A549 treated with AZD2906 at 1 μM for 4 hours (cell line): ENCODE results near the gene C1orf167. TPM values are rescaled to one million over a fixed set of nuclear protein-coding genes. Genes with fewer than 3 reads are reported as not detected.

Experiments
- total RNA-seq: library from RNA; stranded (reverse); fragments of 200-300 nt; extraction: Qiagen RNA extraction; gene quantifications from 5 replicates; pipeline ENCODE4 v1.2.3, GENCODE V29; 2022

C1orf167 gene
- total RNA-seq = not detected in 5 replicates

DNA sequence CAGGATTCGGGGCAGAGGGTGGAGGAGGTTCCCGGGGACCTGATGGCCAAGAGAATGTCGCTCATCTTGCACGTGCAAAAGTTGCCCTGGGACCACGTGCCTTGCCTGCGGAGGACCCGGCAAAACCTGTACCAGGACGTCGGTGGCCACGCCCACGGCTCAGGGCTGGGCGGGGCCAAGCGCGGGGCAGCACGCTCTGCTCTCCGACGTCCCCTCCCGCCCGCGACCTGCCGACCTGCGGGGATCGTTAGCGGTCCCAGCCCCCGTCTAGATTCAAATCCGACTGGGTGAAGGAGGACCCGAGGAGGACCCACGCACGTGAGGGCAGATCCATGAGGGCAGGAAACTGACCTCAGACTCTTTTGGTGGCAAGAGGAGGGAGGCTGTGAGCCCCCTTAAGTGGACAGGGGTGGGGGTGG is at the start of gene C1orf167:
TSS of gene C1orf167 (plus strand) at position 206 of the 419 bp plus-strand sequence. CDS start 2,208 bp downstream, outside the sequence.

GRCh38 chr1:11735854-11736745 is 25.9 kb upstream of the C1orf167 start, which contains the start of gene AGTRAP:
TSS of gene AGTRAP (plus strand) at chr1:11736136. CDS start at chr1:11736209, 73 bp downstream.

GRCh38 chr1:11805422-11806306 is 43.7 kb downstream of the C1orf167 start, which contains the start of the genes CLCN6 and MTHFR:
TSS of gene CLCN6 (plus strand) at chr1:11806191. CDS start at chr1:11806263, 72 bp downstream.
TSS of gene MTHFR (minus strand) at chr1:11805964. CDS start at chr1:11803116, 2,848 bp downstream.

Other genes with a start within 250 kb of the C1orf167 start
- 5.9 to 11.1 TPM (median 9.2 TPM) in 5 replicates for gene FBXO2, start 107.8 kb upstream of the C1orf167 start, total RNA-seq
- 12.3 to 17.7 TPM (median 17.0 TPM) in 5 replicates for gene FBXO44, start 107.3 kb upstream of the C1orf167 start, total RNA-seq
- 6.7 to 9.2 TPM (median 8.2 TPM) in 5 replicates for gene FBXO6, start 98.0 kb upstream of the C1orf167 start, total RNA-seq
- 43.7 to 53.3 TPM (median 51.0 TPM) in 5 replicates for gene MAD2L2, start 81.0 kb upstream of the C1orf167 start, total RNA-seq
- 0.03 to 0.10 TPM (median 0.06 TPM) in 5 replicates for gene DRAXIN, start 70.5 kb upstream of the C1orf167 start, total RNA-seq
- gene AGTRAP, start 26.1 kb upstream of the C1orf167 start, total RNA-seq = 78.9 to 114 TPM (median 102 TPM) in 5 replicates
- 4.4 to 4.6 TPM (median 4.5 TPM) in 5 replicates for gene MTHFR, start 43.8 kb downstream of the C1orf167 start, total RNA-seq
- 5.3 to 5.7 TPM (median 5.5 TPM) in 5 replicates for gene CLCN6, start 44.0 kb downstream of the C1orf167 start, total RNA-seq
- not detected in 5 replicates for gene NPPA, start 85.6 kb downstream of the C1orf167 start, total RNA-seq
- 0.18 TPM in 1 of 5 replicates, not detected in the others for gene NPPB, start 96.8 kb downstream of the C1orf167 start, total RNA-seq
- 31.4 to 46.5 TPM (median 45.8 TPM) in 5 replicates for gene KIAA2013, start 164.2 kb downstream of the C1orf167 start, total RNA-seq
- 80.6 to 90.0 TPM (median 86.7 TPM) in 5 replicates for gene PLOD1, start 172.5 kb downstream of the C1orf167 start, total RNA-seq
- gene MFN2, start 218.3 kb downstream of the C1orf167 start, total RNA-seq = 29.7 to 39.2 TPM (median 32.4 TPM) in 5 replicates